GM19372 (cell line): ENCODE measurements around the gene NR2F1-AS1.

ENCODE experiments used
- ATAC-seq: cut with Tn5 transposase; IDR thresholded peaks from one replicate; pipeline ENCODE4 v1.9.1; 2021; ENCODE audit warnings: mild to moderate bottlenecking, low read depth, moderate library complexity; ENCODE audit not compliant: unreplicated experiment

NR2F1-AS1 gene

DNA sequence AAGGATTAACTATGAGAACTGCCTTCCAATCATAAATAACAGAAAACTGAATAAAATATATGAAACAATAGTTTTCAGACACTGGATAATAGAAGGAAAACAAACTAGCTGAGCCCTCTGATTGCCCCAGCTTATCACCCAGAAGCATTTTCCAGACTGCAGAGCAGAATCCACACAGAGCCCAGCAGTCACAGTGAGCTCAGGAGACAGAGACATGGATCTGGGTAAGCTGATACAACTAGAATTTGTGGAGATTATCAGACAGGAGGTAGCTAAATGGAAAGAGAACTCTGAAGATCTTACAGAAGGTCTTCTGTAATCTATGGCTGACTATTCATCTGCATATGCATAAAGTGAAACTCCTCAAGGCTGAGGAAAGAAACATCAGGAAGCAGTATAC is 128.8 kb downstream of the NR2F1-AS1 start:
- no peak for ATAC-seq

DNA sequence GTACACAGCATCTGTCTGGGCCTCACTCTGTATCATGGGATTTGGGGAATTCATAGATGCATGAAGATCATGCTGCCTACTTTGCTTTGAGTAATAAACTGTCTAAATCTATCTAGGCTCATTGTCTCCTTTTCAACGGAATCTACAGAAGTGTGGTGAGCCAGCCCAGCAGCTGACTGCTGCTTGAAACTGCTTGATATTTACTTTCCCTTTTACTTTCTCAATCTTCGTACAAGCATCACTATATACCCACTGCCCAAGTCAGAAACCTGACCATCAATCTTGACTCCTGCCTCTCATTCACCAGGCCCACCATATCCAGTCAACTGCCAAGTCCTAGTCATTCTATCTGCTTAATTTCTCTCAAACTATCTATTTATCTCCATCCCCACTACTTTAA is 142.9 kb downstream of the NR2F1-AS1 start:
- no peak for ATAC-seq

GRCh38 chr5:93436083-93436482 is 144.9 kb downstream of the NR2F1-AS1 start:
- ATAC-seq, result no peak

DNA sequence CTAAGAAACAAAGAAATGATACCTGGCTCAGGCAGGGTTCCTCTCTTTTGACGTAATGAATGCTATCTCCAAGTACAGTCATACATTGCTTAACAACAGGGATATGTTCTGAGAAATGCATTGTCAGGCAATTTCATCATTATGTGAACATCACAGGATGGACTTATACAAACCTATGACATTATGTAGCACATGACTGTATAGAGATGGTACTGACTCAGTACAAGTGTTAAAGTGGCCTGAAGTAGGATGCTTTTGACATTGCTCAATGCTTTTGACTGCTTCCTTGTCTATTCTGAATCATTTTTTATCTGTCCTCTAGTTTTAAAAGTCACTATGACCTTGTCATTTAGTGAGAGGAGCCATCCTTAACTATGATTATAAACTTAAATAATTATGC is 147.6 kb downstream of the NR2F1-AS1 start:
- no peak for ATAC-seq

DNA sequence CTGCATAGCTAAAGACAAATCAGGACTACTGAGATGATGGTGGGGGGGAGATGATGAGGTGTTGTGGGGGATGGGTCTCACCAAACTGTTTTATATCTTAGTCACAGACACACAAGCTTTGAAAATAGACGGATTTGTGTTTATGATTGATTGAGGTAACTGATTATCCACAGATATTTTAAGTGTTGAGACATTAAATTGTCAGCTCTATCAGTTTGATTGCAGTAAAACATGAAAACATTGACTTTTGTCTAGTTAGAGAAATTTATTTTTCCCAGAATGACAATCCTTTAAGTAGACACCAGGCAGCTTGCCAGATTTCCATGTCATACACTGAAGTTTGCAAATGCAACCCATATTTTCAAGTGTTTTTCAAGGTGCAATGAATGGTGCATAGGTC is 149.8 kb downstream of the NR2F1-AS1 start:
- ATAC-seq, result no peak

- no peak for ATAC-seq
Measured at GRCh38 chr5:93430673-93431199, 150.3 kb downstream of the NR2F1-AS1 start.

DNA sequence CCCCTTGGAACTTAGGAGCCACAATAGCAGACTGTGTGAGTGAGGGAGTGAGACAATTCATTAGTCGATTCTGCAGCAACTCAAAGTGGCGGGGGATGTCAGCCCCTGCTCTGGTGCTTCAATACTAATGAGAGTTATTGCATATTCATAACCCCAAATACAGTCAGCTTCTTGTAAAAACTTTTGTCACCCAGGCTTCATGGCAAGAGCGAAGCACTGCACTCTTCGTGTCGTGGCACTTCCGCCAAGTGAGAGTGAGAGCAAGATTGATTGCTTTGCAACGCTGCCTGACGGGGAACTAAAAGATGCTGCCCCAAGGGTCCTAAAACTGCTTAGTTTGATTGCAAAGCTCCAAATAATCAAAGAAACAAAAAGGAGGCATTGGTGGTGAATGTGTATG is 150.9 kb downstream of the NR2F1-AS1 start:
- ATAC-seq, result no peak

GRCh38 chr5:93428868-93429267 is 152.2 kb downstream of the NR2F1-AS1 start:
- ATAC-seq, result no peak

- no peak for ATAC-seq
Measured at GRCh38 chr5:93427316-93427715, 153.7 kb downstream of the NR2F1-AS1 start.

GRCh38 chr5:93425096-93425495 is 155.9 kb downstream of the NR2F1-AS1 start:
- no peak for ATAC-seq

DNA sequence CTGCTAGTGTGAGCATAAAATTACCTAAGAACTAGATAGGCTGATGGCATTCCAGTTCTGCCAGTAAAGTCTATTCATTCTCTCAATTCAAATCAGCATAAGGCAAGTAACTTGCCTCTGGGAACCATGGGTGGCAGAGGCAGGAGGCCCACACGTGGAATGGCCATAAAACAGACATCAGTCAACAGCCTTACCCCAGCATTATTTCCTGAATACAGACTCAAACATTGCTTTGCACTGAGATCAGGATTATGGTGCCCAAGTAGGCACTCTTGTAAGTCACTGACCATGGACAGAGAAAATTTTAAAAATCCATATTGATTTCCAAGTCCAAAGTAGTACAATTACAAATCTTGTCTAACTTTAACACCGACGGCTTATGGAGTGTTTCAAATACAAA is 157.7 kb downstream of the NR2F1-AS1 start:
- ATAC-seq, result no peak

DNA sequence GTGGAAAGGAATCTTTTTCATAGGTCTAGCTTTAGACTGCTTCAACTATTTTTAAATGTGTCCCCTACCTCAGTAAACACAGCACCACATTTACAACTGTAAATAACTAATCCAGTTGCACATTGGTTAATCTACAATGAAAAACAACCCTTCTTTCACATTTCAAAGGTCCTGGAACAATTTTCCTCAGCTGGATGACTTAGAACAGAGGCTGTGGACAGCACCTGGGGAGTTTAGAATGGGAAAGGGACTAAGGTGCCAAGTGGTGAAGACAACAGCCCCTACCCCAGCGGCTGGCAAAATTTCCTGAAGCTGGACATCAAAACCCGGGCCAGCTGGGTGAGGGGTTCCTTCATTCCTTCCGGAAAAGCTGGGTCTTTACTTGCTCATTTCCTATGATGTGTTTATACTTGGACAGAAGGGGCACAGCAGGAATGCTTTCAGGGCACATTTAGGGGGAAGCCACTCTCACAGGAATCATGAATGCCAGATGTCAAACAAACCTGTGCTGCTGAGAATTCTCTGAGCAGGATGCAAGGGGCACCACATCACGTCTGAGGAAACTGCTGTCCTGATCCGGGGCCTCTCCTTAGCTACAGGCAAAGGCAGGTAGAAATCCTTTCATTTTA is 158.3 kb downstream of the NR2F1-AS1 start:
- ATAC-seq, result no peak

GRCh38 chr5:93421987-93422401 is 159.0 kb downstream of the NR2F1-AS1 start:
- no peak for ATAC-seq

- ATAC-seq, result no peak
Measured at GRCh38 chr5:93421468-93421867, 159.6 kb downstream of the NR2F1-AS1 start.

DNA sequence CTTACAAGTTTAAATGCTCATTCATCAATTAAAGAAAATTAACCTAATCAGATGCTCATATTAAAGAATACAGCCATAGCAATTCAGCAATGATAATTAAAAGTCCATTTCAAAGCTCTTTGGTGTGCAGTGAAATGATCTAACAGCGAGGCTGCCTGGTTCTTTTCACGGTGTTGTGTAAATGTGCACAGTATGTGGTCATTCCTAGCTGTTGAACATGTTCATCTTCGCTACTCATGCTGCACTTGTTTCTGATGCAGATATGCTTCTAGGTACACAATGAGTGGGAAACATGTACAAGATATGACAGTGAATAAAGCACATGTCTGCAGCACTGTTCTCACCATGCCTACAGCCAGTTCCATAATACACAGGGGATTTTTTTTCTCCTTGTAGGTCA is 163.5 kb downstream of the NR2F1-AS1 start:
- ATAC-seq, result no peak

DNA sequence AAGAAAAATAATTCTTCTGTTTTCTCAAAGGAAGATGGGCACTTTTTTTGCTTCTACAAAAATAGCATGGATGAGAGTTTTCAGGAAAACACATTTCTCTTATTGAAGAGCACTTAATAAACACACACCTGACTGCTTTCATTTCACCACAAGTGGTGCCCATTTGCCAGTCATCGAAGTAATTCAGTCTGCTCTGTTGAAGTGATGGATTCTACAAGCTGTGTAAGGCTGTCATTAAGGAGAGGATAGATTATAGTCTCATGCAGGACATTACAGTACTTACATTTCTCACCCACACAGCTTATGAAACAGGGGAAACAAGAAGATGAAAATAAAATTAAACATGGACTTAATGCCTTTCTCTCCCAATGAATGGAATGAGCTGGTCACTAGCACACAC is 165.2 kb downstream of the NR2F1-AS1 start:
- no peak for ATAC-seq

DNA sequence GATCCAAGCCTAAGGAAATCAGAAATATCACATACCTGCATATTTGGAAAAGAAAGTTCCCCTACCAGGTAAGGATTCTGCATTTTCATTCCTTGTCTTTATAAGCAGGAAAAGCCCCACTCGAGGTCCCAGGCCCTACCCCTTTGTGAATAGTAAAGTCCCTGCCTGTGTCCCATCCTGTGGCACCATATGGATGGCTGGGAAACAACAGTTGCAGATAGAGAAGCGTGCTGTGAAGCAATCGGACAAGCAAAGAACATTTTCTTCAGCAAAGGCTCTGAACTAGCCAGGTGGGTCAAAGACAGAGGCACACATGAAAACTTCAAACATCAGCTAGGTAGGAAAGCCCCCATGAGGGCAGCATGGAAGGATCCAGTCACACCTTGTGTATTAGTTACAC is 169.3 kb downstream of the NR2F1-AS1 start:
- no peak for ATAC-seq

- ATAC-seq, result no peak
Measured at GRCh38 chr5:93409691-93410090, 171.3 kb downstream of the NR2F1-AS1 start.

DNA sequence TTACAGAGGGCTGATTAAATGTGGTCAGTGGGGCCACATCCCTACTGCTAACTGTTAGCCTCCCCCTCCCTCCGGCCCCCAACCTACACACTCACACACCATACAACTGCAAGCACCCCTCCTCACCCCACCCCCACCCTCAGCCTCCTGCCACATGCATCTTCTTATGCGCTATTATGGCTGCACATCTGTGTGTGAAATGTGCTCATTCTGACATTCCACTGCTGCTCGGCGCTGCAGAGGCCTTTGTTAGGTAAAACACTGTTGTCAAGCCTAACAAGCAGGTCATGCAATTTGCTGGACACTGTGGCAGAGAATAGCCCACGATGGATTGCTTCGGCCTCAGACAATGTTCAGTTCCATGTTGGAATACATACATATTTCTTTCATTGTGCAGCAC is 173.6 kb downstream of the NR2F1-AS1 start:
- no peak for ATAC-seq

GRCh38 chr5:93406971-93407401 is 174.0 kb downstream of the NR2F1-AS1 start:
- ATAC-seq, result no peak

- no peak for ATAC-seq
Measured at GRCh38 chr5:93404246-93404645, 176.8 kb downstream of the NR2F1-AS1 start.

DNA sequence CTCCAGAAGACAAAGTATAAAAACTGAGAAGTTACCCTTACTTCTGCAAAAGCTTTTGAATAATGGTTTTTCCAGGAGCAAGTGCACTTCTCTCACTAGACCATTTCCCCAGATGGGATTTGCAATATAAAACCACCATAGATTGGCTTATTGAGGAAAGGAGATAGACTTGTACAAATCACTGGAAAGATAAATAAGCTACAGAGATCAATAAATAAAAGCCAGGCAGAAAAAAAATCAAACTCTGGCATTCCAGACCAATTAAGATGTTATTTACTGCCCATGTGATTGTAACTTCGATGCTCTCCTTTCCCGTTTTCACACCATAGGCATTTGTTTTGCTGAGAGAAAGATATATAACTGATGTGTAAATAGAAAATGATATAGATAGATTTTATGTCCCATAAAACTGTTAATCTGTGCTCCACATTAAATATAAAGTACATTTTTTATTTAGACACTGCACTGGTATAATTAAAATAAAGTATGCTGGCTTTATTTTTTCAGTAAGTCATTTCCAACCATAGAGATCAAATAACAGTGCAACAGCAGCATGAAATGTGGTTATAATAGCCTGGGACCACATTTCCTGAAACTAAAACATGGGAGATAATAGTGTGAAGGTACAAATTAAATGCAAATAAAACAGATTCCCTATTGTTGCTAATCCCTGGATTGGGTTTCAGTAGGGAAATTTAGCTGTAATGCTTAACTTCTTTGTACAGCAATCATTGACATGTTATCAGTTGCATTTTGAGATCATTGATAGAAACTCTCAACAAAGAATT is 177.7 kb downstream of the NR2F1-AS1 start:
- ATAC-seq, result no peak
